H9 (cell line): ENCODE results near the gene CRYGN. TPM values are rescaled to one million over a fixed set of nuclear protein-coding genes. Genes with fewer than 3 reads are reported as not detected.

Experiments used
- DNase-seq: peaks from one replicate; pipeline ENCODE4 v3.0.0-alpha.2; 2017
- H2AFZ ChIP-seq: one replicate; pipeline ENCODE4 v1.6.1; 2013; ENCODE audit warnings: mild to moderate bottlenecking, low read length, control low read depth, moderate library complexity
- H2AK5ac ChIP-seq: 2 replicates; pipeline ENCODE4 v1.6.1; 2013; ENCODE audit warnings: low read length, control low read depth, mixed read lengths; ENCODE audit not compliant: insufficient read length
- H2BK120ac ChIP-seq: one replicate; pipeline ENCODE4 v1.6.1; 2013; ENCODE audit warnings: low read depth, mild to moderate bottlenecking, low read length, control low read depth, inconsistent platforms; ENCODE audit not compliant: poor library complexity, severe bottlenecking
- H2BK12ac ChIP-seq: 2 replicates; pipeline ENCODE4 v1.6.1; 2013; ENCODE audit warnings: low read length, control low read depth, mixed read lengths, low read depth; ENCODE audit not compliant: insufficient read length
- H2BK15ac ChIP-seq: 2 replicates; pipeline ENCODE4 v1.6.1; 2013; ENCODE audit warnings: low read depth, low read length, control low read depth
- H2BK20ac ChIP-seq: one replicate; pipeline ENCODE4 v1.6.1; 2013; ENCODE audit warnings: low read depth, mild to moderate bottlenecking, low read length, control low read depth, inconsistent platforms; ENCODE audit not compliant: poor library complexity, severe bottlenecking
- H2BK5ac ChIP-seq: 2 replicates; pipeline ENCODE4 v1.6.1; 2013; ENCODE audit warnings: low read length, control low read depth, mixed read lengths; ENCODE audit not compliant: insufficient read length
- H3K14ac ChIP-seq: 2 replicates; pipeline ENCODE4 v1.6.1; 2013; ENCODE audit warnings: low read length, control low read depth; ENCODE audit not compliant: insufficient read depth
- H3K18ac ChIP-seq: 2 replicates; pipeline ENCODE4 v1.6.1; 2013; ENCODE audit warnings: low read depth, mild to moderate bottlenecking, mixed read lengths, low read length, control low read depth; ENCODE audit not compliant: insufficient read length
- H3K23ac ChIP-seq: 2 replicates; pipeline ENCODE4 v1.6.1; 2013; ENCODE audit warnings: low read length, control low read depth, mixed read lengths, low read depth; ENCODE audit not compliant: insufficient read length
- H3K23me2 ChIP-seq: 2 replicates; pipeline ENCODE4 v1.6.1; 2013; ENCODE audit warnings: low read depth, mild to moderate bottlenecking, mixed read lengths, low read length, control low read depth; ENCODE audit not compliant: insufficient read length, poor library complexity, severe bottlenecking
- H3K27ac ChIP-seq: 2 replicates; pipeline ENCODE4 v1.5.1; 2013; ENCODE audit warnings: low read length, control low read depth, mixed read lengths, low read depth; ENCODE audit not compliant: insufficient read length
- H3K27me3 ChIP-seq: 2 replicates; pipeline ENCODE4 v1.6.1; 2013; ENCODE audit warnings: low read length, control low read depth, inconsistent platforms; ENCODE audit not compliant: insufficient read depth
- H3K4ac ChIP-seq: 2 replicates; pipeline ENCODE4 v1.6.1; 2013; ENCODE audit warnings: low read depth, mild to moderate bottlenecking, control low read depth, inconsistent platforms, low read length, moderate library complexity
- H3K4me1 ChIP-seq: 2 replicates; pipeline ENCODE4 v1.6.1; 2013; ENCODE audit warnings: low read length, control low read depth, inconsistent platforms; ENCODE audit not compliant: insufficient read depth
- H3K4me2 ChIP-seq: 2 replicates; pipeline ENCODE4 v1.6.1; 2013; ENCODE audit warnings: low read length, control low read depth, mixed read lengths; ENCODE audit not compliant: insufficient read length, insufficient read depth
- H3K56ac ChIP-seq: 2 replicates; pipeline ENCODE4 v1.6.1; 2013; ENCODE audit warnings: low read depth, mild to moderate bottlenecking, mixed read lengths, low read length, control low read depth; ENCODE audit not compliant: insufficient read length
- H3K79me1 ChIP-seq: 2 replicates; pipeline ENCODE4 v1.6.1; 2013; ENCODE audit warnings: low read depth, mild to moderate bottlenecking, moderate library complexity, low read length, control low read depth, inconsistent platforms; ENCODE audit not compliant: insufficient read depth, poor library complexity, severe bottlenecking
- H3K79me2 ChIP-seq: 2 replicates; pipeline ENCODE4 v1.6.1; 2013; ENCODE audit warnings: low read length, control low read depth, inconsistent platforms; ENCODE audit not compliant: insufficient read depth
- H3K9ac ChIP-seq: 2 replicates; pipeline ENCODE4 v1.6.1; 2013; ENCODE audit warnings: low read length, control low read depth, mixed read lengths; ENCODE audit not compliant: insufficient read length; ENCODE audit errors: extremely low read depth
- H3K9me3 ChIP-seq: one replicate; pipeline ENCODE4 v1.6.1; 2013; ENCODE audit warnings: low read depth, low read length, inconsistent platforms; ENCODE audit not compliant: control insufficient read depth
- H3T11ph ChIP-seq: one replicate; pipeline ENCODE4 v1.6.1; 2013; ENCODE audit warnings: mild to moderate bottlenecking, low read length, control low read depth, inconsistent platforms
- H4K20me1 ChIP-seq: one replicate; pipeline ENCODE4 v1.6.1; 2013; ENCODE audit not compliant: control insufficient read depth, insufficient read length, insufficient read depth
- H4K5ac ChIP-seq: 2 replicates; pipeline ENCODE4 v1.6.1; 2013; ENCODE audit warnings: low read depth, mild to moderate bottlenecking, mixed read lengths, low read length, control low read depth; ENCODE audit not compliant: insufficient read length
- H4K8ac ChIP-seq: replicated peaks from 2 replicates; pipeline ENCODE4 v1.6.1; 2013; ENCODE audit warnings: low read length, control low read depth, mixed read lengths, low read depth; ENCODE audit not compliant: insufficient read length
- H4K91ac ChIP-seq: 2 replicates; pipeline ENCODE4 v1.6.1; 2013; ENCODE audit warnings: low read depth, mild to moderate bottlenecking, moderate library complexity, mixed read lengths, low read length, control low read depth; ENCODE audit not compliant: insufficient read length
- H3K27ac Mint-ChIP-seq, 3 experiments: 2 replicates in 2 of 3; 3 replicates in 1 of 3; pipeline ENCODE4 v1.8.0; 2020 to 2021; ENCODE audit warnings: mixed read lengths in 3 of 3, mild to moderate bottlenecking in 1 of 3, moderate library complexity in 1 of 3
- H3K27me3 Mint-ChIP-seq: 2 replicates; pipeline ENCODE4 v1.8.0; 2021; ENCODE audit warnings: low read depth, mild to moderate bottlenecking, moderate library complexity, mixed read lengths
- H3K36me3 Mint-ChIP-seq, 3 experiments: 2 replicates in 2 of 3; 3 replicates in 1 of 3; pipeline ENCODE4 v1.8.0; 2020 to 2021; ENCODE audit warnings: low read depth in 3 of 3, mixed read lengths in 3 of 3; ENCODE audit not compliant: insufficient read depth in 1 of 3
- H3K4me1 Mint-ChIP-seq, 2 experiments: 2 replicates each; pipeline ENCODE4 v1.8.0; 2020; ENCODE audit warnings: mixed read lengths in 2 of 2
- H3K4me3 Mint-ChIP-seq, 2 experiments: 2 replicates in 1 of 2; 3 replicates in 1 of 2; pipeline ENCODE4 v1.8.0; 2020 to 2021; ENCODE audit warnings: mild to moderate bottlenecking in 2 of 2, mixed read lengths in 2 of 2, moderate library complexity in 1 of 2
- H3K9me3 Mint-ChIP-seq, 2 experiments: 2 replicates in 1 of 2; 3 replicates in 1 of 2; pipeline ENCODE4 v1.8.0; 2020; ENCODE audit warnings: mild to moderate bottlenecking in 2 of 2, mixed read lengths in 2 of 2, moderate library complexity in 1 of 2
- CTCF ChIP-seq: fragments of 200-600 bp; sonication (generic); conservative IDR thresholded peaks from 3 replicates; pipeline ENCODE4 v1.8.0; 2021; ENCODE audit warnings: antibody characterized with exemption, mild to moderate bottlenecking
- WGBS: extraction: QIAGEN DNeasy Blood & Tissue Kit; methylation state at CpG from one replicate; pipeline ENCODE4 v1.1.7; 2013; ENCODE audit warnings: missing lambda C conversion rate, low lambda C conversion rate, mixed read lengths; ENCODE audit not compliant: insufficient read length; ENCODE audit errors: extremely low coverage; 5-methylcytosine and 5-hydroxymethylcytosine counted together
- total RNA-seq: library from RNA; stranded (reverse); gene quantifications from 2 replicates; pipeline ENCODE4 v1.2.1, GENCODE V29; 2021

Gene CRYGN
- total RNA-seq, 1 experiment from 2014 or later, result 1.8 TPM

- Mint-ChIP-seq H3K27ac (peak overlapping the region; percentile 50 to 62 (median 52); a peak in 6 of 7 replicates), H3K27me3 (peaks cover 3% of the 10 kb centered on the region; the same call in 1 of the 2 replicates), H3K9me3 (peaks cover 8 to 12% of the 10 kb centered on the region in 2 experiments), H3K36me3 (peaks cover 62 to 85% (median 77%) of the 10 kb centered on the region in 3 experiments), H3K4me1 (peaks cover 56 to 57% of the 10 kb centered on the region in 2 experiments), H3K4me3 (no peak overlapping the region; a peak in 1 of 5 replicates)
- Histone ChIP-seq H3K9ac (no peak overlapping the region), H2BK120ac (no peak overlapping the region), H4K20me1 (no peaks in the 10 kb centered on the region), H2AFZ (no peak overlapping the region), H4K8ac (no peak overlapping the region), H3K27ac (no peak overlapping the region), H3K4me1 (peaks cover 15% of the 10 kb centered on the region), H3K79me1 (peaks cover 6% of the 10 kb centered on the region), H2AK5ac (no peak overlapping the region), H4K91ac (no peak overlapping the region), H3K27me3 (no peaks in the 10 kb centered on the region), H3K18ac (no peak overlapping the region), H3K9me3 (no peaks in the 10 kb centered on the region), H3T11ph (no peak overlapping the region), H2BK20ac (no peak overlapping the region), H3K23ac (no peak overlapping the region), H2BK15ac (no peak overlapping the region), H2BK5ac (no peak overlapping the region), H3K79me2 (no peaks in the 10 kb centered on the region), H2BK12ac (no peak overlapping the region), H3K4me2 (no peak overlapping the region), H3K23me2 (no peaks in the 10 kb centered on the region), H3K56ac (no peak overlapping the region), H3K4ac (no peak overlapping the region), H3K14ac (no peak overlapping the region; the same call in 1 of the 2 replicates), H4K5ac (no peak overlapping the region)
- no CpG with 5 or more reads among the region's 19 CpGs for WGBS
- TF ChIP-seq CTCF, result no peak
- no peak for DNase-seq
Observed at GRCh38 chr7:151468217-151469018, 28.5 kb upstream of the CRYGN start.
